ENCODE data around the gene CPB2. TPM values are rescaled to one million over a fixed set of nuclear protein-coding genes. Genes with fewer than 3 reads are reported as not detected.

CPB2 gene
- total and polyA plus RNA-seq, 2 experiments from 2014 or later = 0.11 TPM; not detected in 1

DNA sequence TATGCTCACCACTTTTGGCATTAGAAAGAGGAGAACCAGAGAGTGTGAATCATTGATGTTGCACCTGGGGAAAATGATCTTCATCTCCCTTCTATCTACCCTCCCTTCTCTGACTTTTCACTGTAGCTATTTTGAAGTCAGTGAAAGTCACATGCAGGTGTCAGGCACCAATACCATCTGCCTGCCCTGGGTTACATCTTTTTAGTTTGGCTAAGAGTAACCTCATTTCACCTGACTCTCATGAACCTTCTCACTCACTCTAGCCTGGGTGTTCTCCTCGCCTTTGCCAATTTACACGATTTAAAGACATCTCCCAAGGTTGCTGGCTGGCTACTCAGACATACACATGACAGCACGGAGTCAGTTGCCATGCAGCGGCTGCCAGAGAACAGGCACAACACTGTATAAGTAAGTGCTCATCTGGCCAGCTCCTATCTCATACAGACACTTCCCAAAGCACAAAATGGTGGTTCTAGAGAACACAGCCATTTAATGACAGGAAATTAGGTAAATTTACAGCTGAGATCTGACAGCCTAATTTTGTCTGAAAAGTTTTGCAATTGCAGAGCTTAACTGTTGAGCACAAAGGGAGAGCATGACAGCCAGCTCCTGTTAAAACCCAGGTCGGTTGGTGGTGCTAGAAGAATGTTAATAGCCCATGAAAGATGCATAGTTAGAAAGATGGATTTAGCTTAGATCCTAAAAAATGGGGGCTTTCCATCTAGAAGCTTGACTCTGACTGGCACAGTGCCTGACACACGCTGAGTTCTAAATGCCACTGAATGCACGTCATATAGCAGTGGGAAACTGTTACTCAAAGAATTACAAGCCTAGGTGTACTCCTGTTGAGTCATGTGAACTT lies 44.7 kb upstream of the CPB2 start:
- Histone ChIP-seq H3F3A (ENCODE audit: insufficient read depth) (no peaks in the 10 kb centered on the region), H3K9me2 (ENCODE audit: insufficient read depth) (no peaks in the 10 kb centered on the region), H3K79me2 (ENCODE audit: insufficient read depth) (no peaks in the 10 kb centered on the region), H2AFZ (no peak overlapping the region), H3K27ac (no peak overlapping the region), H3K9me3 (ENCODE audit: low read depth) (no peaks in the 10 kb centered on the region), H3K27me3 (replicated peaks; ENCODE audit: insufficient read depth) (peaks cover 59% of the 10 kb centered on the region), H3K4me3 (no peak overlapping the region), H3K4me2 (ENCODE audit: unreplicated experiment) (no peak overlapping the region), H3K36me3 (ENCODE audit: low read depth) (no peaks in the 10 kb centered on the region), H3K4me1 (ENCODE audit: insufficient read depth) (no peaks in the 10 kb centered on the region), H4K20me1 (ENCODE audit: insufficient read depth) (no peaks in the 10 kb centered on the region), H3K9ac (no peak overlapping the region)
- peak; percentile 32 for DNase-seq
- in situ Hi-C loops (cut with MboI) = no loop called here
- 38 to 48% methylated on average over 7 of the region's 7 CpGs for WGBS, 2 experiments (ENCODE audit: low coverage in 1 of 2, low lambda C conversion rate in 2 of 2, missing lambda C conversion rate in 2 of 2)
- no peak for TF ChIP-seq EZH2 (IDR thresholded peaks at IDR 0.05; ENCODE audit: insufficient read depth, poor library complexity, severe bottlenecking)
- no peak for TF ChIP-seq EZH2phosphoT487 (IDR thresholded peaks at IDR 0.05; ENCODE audit: insufficient read depth, low read depth)

DNA sequence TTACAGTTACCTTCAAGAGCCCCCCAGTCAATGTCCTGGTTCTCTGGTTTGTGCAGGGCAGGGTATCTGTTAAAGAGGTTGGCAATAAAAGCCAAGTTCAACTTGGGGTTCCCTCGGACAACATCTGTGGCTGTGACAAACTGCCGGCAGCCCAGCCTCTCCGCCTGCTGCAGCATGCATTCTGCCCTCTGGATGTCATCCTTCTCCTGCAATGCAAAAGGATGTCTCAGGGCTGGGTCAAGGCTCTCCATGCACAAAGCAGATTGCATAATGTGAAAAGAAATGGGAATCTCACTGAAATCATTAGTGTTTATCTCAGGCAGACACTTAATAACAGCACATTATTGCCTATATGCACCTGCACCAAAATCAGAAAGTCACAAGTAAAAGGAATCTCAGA lies 42.1 kb upstream of the CPB2 start:
- H3K36me3 ChIP-seq (ENCODE audit: low read depth) = no peaks in the 10 kb centered on the region
- H3K79me2 ChIP-seq (ENCODE audit: insufficient read depth) = no peaks in the 10 kb centered on the region
- TF ChIP-seq EZH2phosphoT487 (IDR thresholded peaks at IDR 0.05; ENCODE audit: insufficient read depth, low read depth) (no peak), EZH2 (IDR thresholded peaks at IDR 0.05; ENCODE audit: insufficient read depth, poor library complexity, severe bottlenecking) (no peak)
- H3K4me2 ChIP-seq (ENCODE audit: unreplicated experiment) = no peak overlapping the region
- H3K9ac ChIP-seq = no peak overlapping the region
- H3K9me3 ChIP-seq (ENCODE audit: low read depth) = no peaks in the 10 kb centered on the region
- H3K27me3 ChIP-seq (replicated peaks; ENCODE audit: insufficient read depth) = peaks cover 65% of the 10 kb centered on the region
- 22 to 29% methylated on average over 3 of the region's 3 CpGs for WGBS, 2 experiments (ENCODE audit: low coverage in 1 of 2, low lambda C conversion rate in 2 of 2, missing lambda C conversion rate in 2 of 2)
- no peaks in the 10 kb centered on the region for H3K9me2 ChIP-seq (ENCODE audit: insufficient read depth)
- H4K20me1 ChIP-seq (ENCODE audit: insufficient read depth) = no peaks in the 10 kb centered on the region
- no peak overlapping the region for H3K27ac ChIP-seq
- H2AFZ ChIP-seq = no peak overlapping the region
- no peak overlapping the region for H3K4me3 ChIP-seq
- DNase-seq = peak; percentile 47
- no peaks in the 10 kb centered on the region for H3F3A ChIP-seq (ENCODE audit: insufficient read depth)
- in situ Hi-C loops (cut with MboI) = no loop called here
- H3K4me1 ChIP-seq (ENCODE audit: insufficient read depth) = no peaks in the 10 kb centered on the region

DNA sequence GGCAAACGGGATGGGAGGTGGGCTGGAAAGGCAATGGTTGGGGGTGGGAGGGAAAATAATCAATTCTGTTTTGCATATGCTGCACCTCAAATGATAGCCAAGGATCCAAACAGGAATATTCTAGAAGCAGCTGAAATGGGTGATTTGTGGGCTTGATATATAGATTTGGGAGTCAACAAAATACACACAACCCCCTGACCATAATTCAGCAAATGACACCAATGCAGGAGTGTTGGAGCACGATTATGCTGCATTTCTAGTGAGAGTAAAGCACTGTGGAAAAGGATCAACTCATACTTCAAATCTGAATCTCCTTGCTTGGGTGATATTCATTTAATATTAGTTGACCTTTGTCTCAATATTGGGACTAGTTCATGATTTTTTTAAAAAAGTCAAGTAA lies 41.1 kb upstream of the CPB2 start:
- no peak overlapping the region for H2AFZ ChIP-seq
- no peak for DNase-seq

DNA sequence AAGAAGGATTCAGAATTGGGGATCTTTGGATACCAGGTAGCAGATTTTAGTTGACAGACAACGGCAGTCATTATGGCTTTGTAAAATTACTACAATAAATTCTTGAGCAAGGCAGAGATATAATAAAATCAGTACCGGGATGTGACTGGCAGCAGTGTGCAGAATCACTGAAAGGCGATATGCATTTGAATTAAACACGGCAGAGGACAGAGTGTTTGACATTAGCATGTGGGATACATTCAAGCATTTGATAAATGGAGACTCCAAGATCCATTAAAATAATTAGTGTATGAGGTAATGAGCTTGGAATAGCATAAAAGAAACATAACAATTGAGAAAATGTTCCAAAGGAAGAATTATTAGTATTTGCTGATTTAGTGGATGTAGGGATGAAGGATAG lies 40.3 kb upstream of the CPB2 start:
- DNase-seq = no peak
- H3K27me3 ChIP-seq (replicated peaks; ENCODE audit: insufficient read depth) = peaks cover 57% of the 10 kb centered on the region
- no peaks in the 10 kb centered on the region for H3K36me3 ChIP-seq (ENCODE audit: low read depth)
- TF ChIP-seq EZH2 (IDR thresholded peaks at IDR 0.05; ENCODE audit: insufficient read depth, poor library complexity, severe bottlenecking) (no peak), EZH2phosphoT487 (IDR thresholded peaks at IDR 0.05; ENCODE audit: insufficient read depth, low read depth) (no peak)
- no peak overlapping the region for H3K9ac ChIP-seq
- no peak overlapping the region for H3K4me2 ChIP-seq (ENCODE audit: unreplicated experiment)
- 23 to 24% methylated on average over 4 of the region's 4 CpGs for WGBS, 2 experiments (ENCODE audit: low coverage in 1 of 2, low lambda C conversion rate in 2 of 2, missing lambda C conversion rate in 2 of 2)
- no peaks in the 10 kb centered on the region for H3K9me2 ChIP-seq (ENCODE audit: insufficient read depth)
- H2AFZ ChIP-seq = no peak overlapping the region
- in situ Hi-C loops (cut with MboI) = no loop called here
- no peaks in the 10 kb centered on the region for H3K4me1 ChIP-seq (ENCODE audit: insufficient read depth)
- H4K20me1 ChIP-seq (ENCODE audit: insufficient read depth) = no peaks in the 10 kb centered on the region
- no peak overlapping the region for H3K27ac ChIP-seq
- no peaks in the 10 kb centered on the region for H3F3A ChIP-seq (ENCODE audit: insufficient read depth)
- H3K4me3 ChIP-seq = no peak overlapping the region
- no peaks in the 10 kb centered on the region for H3K79me2 ChIP-seq (ENCODE audit: insufficient read depth)
- no peaks in the 10 kb centered on the region for H3K9me3 ChIP-seq (ENCODE audit: low read depth)

More for the DNA sequence above, 41.1 kb upstream of the CPB2 start:
- Histone ChIP-seq H4K20me1 (ENCODE audit: insufficient read depth) (no peaks in the 10 kb centered on the region), H3K9ac (no peak overlapping the region), H3K9me3 (ENCODE audit: low read depth) (no peaks in the 10 kb centered on the region), H3K4me3 (no peak overlapping the region), H3K27ac (no peak overlapping the region), H3K4me1 (ENCODE audit: insufficient read depth) (no peaks in the 10 kb centered on the region), H3F3A (ENCODE audit: insufficient read depth) (no peaks in the 10 kb centered on the region), H3K36me3 (ENCODE audit: low read depth) (no peaks in the 10 kb centered on the region), H3K79me2 (ENCODE audit: insufficient read depth) (no peaks in the 10 kb centered on the region), H3K27me3 (replicated peaks; ENCODE audit: insufficient read depth) (peaks cover 65% of the 10 kb centered on the region), H3K4me2 (ENCODE audit: unreplicated experiment) (no peak overlapping the region), H3K9me2 (ENCODE audit: insufficient read depth) (no peaks in the 10 kb centered on the region)
- in situ Hi-C loops (cut with MboI) = no loop called here
- TF ChIP-seq EZH2phosphoT487 (IDR thresholded peaks at IDR 0.05; ENCODE audit: insufficient read depth, low read depth) = no peak
- TF ChIP-seq EZH2 (IDR thresholded peaks at IDR 0.05; ENCODE audit: insufficient read depth, poor library complexity, severe bottlenecking) = no peak
- 13 to 17% methylated on average over 1 to 2 of the region's 2 CpGs for WGBS, 2 experiments (ENCODE audit: low coverage in 1 of 2, low lambda C conversion rate in 2 of 2, missing lambda C conversion rate in 2 of 2)

Data from GM23248 (cell line).